IPS-15b (cell line): ENCODE data around the gene YBX3.
"Not testable (repeated sequence)": the region's sequence is repeated elsewhere in the genome, so short reads cannot be mapped to it uniquely, and the experiment has no call there.

Experiments
- H3K27me3 ChIP-seq: one replicate; pipeline ENCODE4 v1.6.1; 2013; ENCODE audit warnings: low read length; ENCODE audit not compliant: control insufficient read depth, insufficient read depth
- H3K36me3 ChIP-seq: one replicate; pipeline ENCODE4 v1.6.1; 2013; ENCODE audit warnings: low read length; ENCODE audit not compliant: control insufficient read depth, insufficient read depth
- H3K4me1 ChIP-seq: one replicate; pipeline ENCODE4 v1.6.1; 2013; ENCODE audit warnings: mild to moderate bottlenecking, low read length; ENCODE audit not compliant: control insufficient read depth, insufficient read depth
- H3K4me3 ChIP-seq: one replicate; pipeline ENCODE4 v1.5.1; 2013; ENCODE audit warnings: low read depth, low read length
- H3K9ac ChIP-seq: one replicate; pipeline ENCODE4 v1.6.1; 2013; ENCODE audit warnings: low read depth, mild to moderate bottlenecking, low read length
- H3K9me3 ChIP-seq: one replicate; pipeline ENCODE4 v1.6.1; 2013; ENCODE audit warnings: mild to moderate bottlenecking, low read length; ENCODE audit not compliant: control insufficient read depth, insufficient read depth

YBX3 gene

DNA sequence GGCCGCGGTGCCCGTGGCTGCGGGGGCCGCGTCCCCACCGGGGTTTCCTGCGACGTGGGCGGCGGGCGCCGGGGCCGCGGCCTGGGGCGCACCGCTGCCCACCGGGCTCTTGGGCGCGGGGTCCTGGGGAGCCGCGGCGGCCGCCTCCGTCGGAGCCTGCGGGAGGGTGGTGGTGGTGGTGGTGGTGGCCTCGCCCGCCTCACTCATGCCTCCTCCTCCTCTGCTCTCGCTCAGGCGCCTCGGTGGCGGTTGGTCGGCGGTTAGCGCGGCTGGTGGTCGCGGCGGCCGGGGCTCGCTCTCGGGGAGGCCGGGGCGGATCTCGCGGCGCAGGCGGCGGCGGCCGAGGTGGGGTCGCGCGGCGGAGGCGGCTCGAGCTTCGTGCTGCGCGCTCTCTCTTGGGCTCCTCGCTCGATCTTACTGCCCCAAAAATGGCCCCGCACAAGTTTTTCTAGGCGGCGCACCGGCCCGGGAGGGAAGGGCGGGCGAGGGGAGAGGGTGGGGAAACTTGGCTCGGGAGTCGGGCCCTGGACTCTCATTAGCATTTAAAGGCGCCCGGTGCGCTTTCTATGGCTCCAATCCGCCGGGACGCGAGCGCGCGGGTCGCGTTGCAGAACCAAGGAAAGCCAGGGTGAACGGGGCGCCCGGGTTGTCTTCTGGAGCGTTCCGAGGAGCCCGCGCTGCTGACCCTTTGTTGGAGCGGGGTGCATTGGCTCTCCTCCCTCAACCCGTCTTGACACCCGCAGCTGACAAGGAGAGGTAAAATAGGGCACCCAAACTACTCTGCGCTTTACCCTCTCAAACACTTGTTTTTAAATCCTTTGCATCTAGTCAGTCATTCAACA lies at the start of gene YBX3:
Gene YBX3, minus strand, starts transcription at position 419 of the 842 bp plus-strand sequence. Its CDS starts 212 bp downstream, at position 207.
- Histone ChIP-seq H3K9me3 (no peaks in the 10 kb centered on the region), H3K9ac (peak within 1 kb of the TSS; percentile 84), H3K36me3 (no peaks in the 10 kb centered on the region), H3K27me3 (peaks cover 12% of the 10 kb centered on the region), H3K4me1 (peaks cover 23% of the 10 kb centered on the region), H3K4me3 (peak within 1 kb of the TSS; percentile 93)

DNA sequence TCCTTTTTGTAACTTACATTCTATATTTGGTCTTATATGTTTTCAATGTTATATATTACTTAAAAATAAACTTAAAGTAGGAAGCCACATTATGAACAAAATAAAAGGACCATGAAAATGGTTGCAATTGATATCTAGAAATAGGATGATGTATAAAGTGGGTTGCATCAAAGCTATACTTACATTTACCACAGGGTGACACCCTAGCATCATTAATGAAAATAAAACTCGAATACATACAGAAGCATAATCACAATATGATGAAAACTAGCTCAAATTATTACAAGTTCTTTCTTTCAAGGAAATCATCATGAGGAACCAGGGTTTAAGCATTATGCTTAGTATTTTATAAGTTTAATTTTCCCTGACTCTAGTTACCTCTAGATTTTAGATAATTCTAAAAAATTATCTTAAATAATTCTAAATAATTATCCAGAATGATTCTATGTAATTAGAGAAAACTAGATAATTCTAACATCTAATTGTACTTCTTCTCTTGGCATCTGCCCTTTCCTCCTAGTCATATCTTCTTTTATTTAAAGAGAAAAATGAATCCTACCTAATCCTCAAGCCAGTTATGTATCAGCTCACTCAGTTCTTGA lies 48.1 kb upstream of the YBX3 start:
- Histone ChIP-seq H3K9me3 (no peaks in the 10 kb centered on the region), H3K9ac (no peak overlapping the region), H3K27me3 (no peaks in the 10 kb centered on the region), H3K36me3 (no peaks in the 10 kb centered on the region), H3K4me3 (no peak overlapping the region), H3K4me1 (no peaks in the 10 kb centered on the region)

DNA sequence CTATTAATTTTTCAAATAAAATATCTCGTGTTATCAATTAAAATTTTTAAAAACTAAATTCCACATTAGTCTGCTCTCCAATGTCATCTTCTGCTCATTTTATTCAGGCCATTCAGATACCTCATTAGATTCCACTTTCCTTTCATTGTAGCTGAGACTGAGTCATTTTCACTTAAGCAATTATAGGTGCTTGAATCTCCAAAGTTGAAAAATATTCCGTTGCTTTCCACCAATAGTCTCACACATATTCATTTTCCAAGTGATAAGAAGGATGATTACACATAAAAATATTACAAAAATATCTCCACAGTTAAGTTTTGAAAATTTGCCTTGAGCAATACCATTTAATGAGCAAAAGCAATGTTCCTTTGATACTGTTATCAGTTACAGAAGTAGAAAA lies 36.5 kb upstream of the YBX3 start:
- H3K4me3 ChIP-seq: no peak overlapping the region
- H3K27me3 ChIP-seq: no peaks in the 10 kb centered on the region
- H3K9me3 ChIP-seq: no peaks in the 10 kb centered on the region
- no peaks in the 10 kb centered on the region for H3K4me1 ChIP-seq
- H3K9ac ChIP-seq: no peak overlapping the region
- H3K36me3 ChIP-seq: no peaks in the 10 kb centered on the region

DNA sequence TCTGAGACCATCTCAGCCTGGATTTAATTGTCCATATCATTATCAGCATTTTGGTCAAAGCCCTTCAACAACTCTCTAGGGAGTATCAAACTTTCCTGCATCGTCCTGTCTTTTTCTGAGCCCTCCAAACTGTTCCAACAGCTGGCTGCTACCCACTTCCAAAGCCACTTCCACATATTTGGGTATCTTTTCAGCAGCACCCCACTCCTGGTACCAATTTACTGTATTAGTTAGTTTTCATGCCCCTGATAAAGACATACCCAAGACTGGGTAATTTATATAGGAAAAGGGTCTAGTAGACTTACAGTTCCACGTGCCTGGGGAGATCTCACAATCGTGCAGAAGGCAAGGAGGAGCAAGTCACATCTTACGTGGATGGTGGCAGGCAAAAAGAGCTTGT lies 33.1 kb upstream of the YBX3 start:
- Histone ChIP-seq H3K36me3 (no peaks in the 10 kb centered on the region), H3K9me3 (no peaks in the 10 kb centered on the region), H3K27me3 (no peaks in the 10 kb centered on the region), H3K4me3 (no peak overlapping the region), H3K4me1 (no peaks in the 10 kb centered on the region), H3K9ac (no peak overlapping the region)

DNA sequence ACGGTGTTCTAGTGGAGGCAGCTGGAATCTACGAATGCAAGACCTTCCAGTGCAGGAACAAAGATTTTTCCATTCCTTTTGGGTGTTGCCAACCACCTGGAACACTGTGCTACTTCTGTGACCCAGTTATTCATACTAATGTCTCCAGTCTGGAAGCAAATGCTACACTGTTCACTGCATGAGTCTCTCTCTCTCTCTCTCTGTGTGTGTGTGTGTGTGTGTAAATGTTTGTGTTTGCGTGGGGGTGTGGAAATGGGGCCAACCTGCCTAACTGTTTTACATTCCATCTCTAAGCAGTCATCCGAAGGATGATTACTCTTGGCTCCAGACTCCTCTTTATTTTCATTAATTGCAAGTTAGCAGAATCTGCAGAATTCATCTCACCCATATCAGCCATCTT lies 29.9 kb upstream of the YBX3 start:
- Histone ChIP-seq H3K4me1 (no peaks in the 10 kb centered on the region), H3K4me3 (no peak overlapping the region), H3K9me3 (no peaks in the 10 kb centered on the region), H3K9ac (no peak overlapping the region), H3K36me3 (no peaks in the 10 kb centered on the region), H3K27me3 (no peaks in the 10 kb centered on the region)

DNA sequence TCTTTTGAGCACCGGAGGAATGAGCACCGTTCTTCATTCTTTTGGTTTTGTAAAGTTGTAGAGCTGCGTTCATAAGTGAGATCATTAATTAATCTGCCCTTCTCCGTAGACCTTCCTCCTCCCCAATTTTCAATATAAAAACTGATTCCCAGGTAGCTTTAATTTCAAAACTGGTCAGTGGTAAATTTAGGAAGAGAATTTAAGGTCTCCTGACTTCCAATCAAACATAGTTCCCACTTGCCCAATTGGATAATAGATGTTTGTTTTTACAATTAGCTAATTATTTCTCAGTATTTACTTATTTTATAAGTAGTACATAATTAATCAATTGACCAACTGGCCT lies 27.2 kb upstream of the YBX3 start:
- Histone ChIP-seq H3K4me3 (no peak overlapping the region), H3K9me3 (no peaks in the 10 kb centered on the region), H3K4me1 (no peaks in the 10 kb centered on the region), H3K36me3 (no peaks in the 10 kb centered on the region), H3K27me3 (no peaks in the 10 kb centered on the region), H3K9ac (no peak overlapping the region)

DNA sequence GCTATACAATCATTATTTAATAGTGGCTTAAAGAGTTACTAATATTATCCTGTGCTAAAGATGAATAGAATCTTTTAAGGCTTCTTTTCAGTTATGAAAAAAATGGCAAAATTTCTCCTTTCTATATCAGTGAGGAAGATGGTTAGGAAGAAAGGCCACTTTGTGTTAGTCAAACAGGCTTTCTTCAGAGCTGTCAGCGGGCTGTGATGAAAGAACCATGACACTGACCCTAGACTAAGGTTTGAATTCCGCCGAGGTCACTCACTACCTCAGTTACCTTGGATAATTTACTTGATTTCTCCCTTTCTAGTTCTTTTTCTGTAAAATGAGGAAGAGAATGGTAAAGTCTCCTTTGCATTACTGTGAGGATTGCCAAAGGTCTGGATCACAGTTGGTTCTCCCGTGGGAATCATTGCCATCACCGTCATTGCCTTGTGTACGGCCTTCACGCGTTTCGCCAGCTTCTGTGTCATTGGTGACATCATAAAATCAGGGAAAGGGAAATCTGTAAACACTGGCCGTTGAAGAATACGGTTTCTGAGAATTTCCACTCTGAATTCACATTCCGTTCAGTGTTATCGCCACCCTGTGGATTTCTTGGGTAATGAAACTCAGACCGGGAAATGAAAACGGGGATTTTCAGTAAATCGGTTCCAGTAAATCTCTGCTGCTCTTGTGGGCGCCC lies 26.7 kb upstream of the YBX3 start:
- no peak overlapping the region for H3K9ac ChIP-seq

DNA sequence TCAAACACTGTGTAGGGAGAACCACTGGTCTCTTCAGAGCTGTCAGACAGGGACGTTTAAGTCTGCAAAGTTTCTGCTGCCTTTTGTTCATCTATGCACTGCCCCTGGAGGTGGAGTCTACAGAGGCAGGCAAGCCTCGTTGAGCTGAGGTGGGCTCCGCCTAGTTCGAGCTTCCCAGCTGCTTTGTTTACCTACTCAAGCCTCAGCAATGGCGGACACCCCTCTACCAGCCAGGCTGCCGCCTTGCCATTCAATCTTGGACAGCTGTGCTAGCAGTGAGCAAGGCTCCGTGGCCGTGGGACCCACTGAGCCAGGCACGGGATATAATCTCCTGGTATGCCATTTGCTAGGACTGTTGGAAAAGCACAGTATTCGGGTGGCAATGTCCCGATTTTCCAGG lies 24.6 kb upstream of the YBX3 start:
- H3K9ac ChIP-seq: no peak overlapping the region
- H3K27me3 ChIP-seq: no peaks in the 10 kb centered on the region
- H3K9me3 ChIP-seq: no peaks in the 10 kb centered on the region
- H3K4me1 ChIP-seq: no peaks in the 10 kb centered on the region
- H3K4me3 ChIP-seq: no peak overlapping the region
- H3K36me3 ChIP-seq: no peaks in the 10 kb centered on the region

More for the DNA sequence above, 26.7 kb upstream of the YBX3 start:
- Histone ChIP-seq H3K4me1 (no peaks in the 10 kb centered on the region), H3K36me3 (no peaks in the 10 kb centered on the region), H3K27me3 (no peaks in the 10 kb centered on the region), H3K9me3 (no peaks in the 10 kb centered on the region), H3K4me3 (peak overlapping the region; percentile 3)

DNA sequence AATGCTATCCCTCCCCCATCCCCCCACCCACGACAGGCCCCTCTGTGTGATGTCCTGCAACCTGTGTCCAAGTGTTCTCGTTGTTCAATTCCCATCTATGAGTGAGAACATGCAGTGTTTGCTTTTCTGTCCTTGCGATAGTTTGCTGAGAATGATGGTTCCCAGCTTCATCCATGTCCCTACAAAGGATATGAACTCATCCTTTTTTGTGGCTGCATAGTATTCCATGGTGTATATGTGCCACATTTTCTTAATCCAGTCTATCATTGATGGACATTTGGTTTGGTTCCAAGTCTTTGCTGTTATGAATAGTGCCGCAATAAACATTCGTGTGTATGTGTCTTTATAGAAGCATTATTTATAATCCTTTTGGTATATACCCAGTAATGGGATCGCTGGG lies 20.3 kb upstream of the YBX3 start:
- not testable (repeated sequence) for H3K36me3 ChIP-seq, H3K9ac ChIP-seq, H3K4me1 ChIP-seq, H3K4me3 ChIP-seq, H3K9me3 ChIP-seq, H3K27me3 ChIP-seq

DNA sequence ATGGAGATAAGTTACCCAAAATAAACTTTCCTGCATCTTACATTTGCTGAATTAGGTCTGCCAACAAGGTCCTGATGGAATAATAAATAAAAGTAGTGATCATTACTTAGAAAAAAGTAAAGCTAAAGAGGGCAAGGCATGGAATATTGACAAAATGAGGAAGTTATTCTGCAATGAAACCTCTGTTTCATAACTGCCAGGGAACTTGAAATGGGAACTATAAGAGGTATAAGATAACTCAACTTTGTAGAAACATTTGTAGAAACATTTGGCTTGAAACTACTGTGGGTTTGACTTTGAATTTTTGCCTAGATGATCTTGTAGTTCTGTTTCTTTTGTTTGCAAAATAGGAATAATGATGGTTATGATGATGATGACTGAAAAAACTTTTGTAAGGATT lies 18.7 kb upstream of the YBX3 start:
- no peaks in the 10 kb centered on the region for H3K4me1 ChIP-seq
- no peaks in the 10 kb centered on the region for H3K27me3 ChIP-seq
- no peaks in the 10 kb centered on the region for H3K36me3 ChIP-seq
- H3K9me3 ChIP-seq: no peaks in the 10 kb centered on the region
- H3K4me3 ChIP-seq: no peak overlapping the region
- H3K9ac ChIP-seq: no peak overlapping the region

DNA sequence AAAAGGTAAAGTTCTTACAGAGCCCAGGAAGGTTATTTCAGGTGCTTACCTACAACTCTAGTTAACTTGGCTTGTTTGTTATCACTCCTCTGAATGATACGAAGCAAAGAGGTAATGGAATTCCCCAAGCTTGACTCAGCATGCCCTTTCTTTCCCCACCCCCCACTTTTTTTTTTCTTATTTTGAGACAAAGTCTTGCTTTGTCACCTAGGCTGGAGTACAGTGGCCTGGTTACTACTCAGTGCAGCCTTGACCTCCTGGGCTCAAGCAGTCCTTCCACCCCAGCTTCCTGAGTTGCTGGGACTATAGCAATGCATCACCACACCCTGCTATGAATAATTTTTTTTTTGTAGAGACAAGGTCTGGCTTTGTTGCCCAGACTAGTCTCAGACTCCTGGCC lies 17.1 kb upstream of the YBX3 start:
- Histone ChIP-seq H3K36me3 (no peaks in the 10 kb centered on the region), H3K27me3 (no peaks in the 10 kb centered on the region), H3K4me3 (no peak overlapping the region), H3K9ac (no peak overlapping the region), H3K9me3 (no peaks in the 10 kb centered on the region), H3K4me1 (no peaks in the 10 kb centered on the region)
